NCI-H524 (cell line): Measurements from ENCODE around the gene INKA2.

ENCODE experiments used
- DNase-seq, 2 experiments: peaks; one replicate each; lab custom pipeline; 2025; lab: John Stamatoyannopoulos, UW

Gene INKA2

GRCh38 chr1:111733183-111733991, 5.8 kb downstream of the INKA2 start:
- peak in 1 of 2 experiments; percentile 18 for DNase-seq

- DNase-seq: no peak
Observed at GRCh38 chr1:111732718-111733117, 6.5 kb downstream of the INKA2 start.

GRCh38 chr1:111731956-111732355, 7.2 kb downstream of the INKA2 start:
- no peak for DNase-seq

GRCh38 chr1:111730706-111731105, 8.5 kb downstream of the INKA2 start:
- no peak for DNase-seq

- DNase-seq: peak; percentile 14 to 41
Observed at GRCh38 chr1:111729946-111730681, 9.1 kb downstream of the INKA2 start.

GRCh38 chr1:111729271-111729921, 9.8 kb downstream of the INKA2 start:
- peak; percentile 84 to 95 for DNase-seq

GRCh38 chr1:111727056-111727455, 12.1 kb downstream of the INKA2 start:
- DNase-seq: no peak

- peak; percentile 33 to 78 for DNase-seq
Observed at GRCh38 chr1:111725192-111725591, 14.0 kb downstream of the INKA2 start.

GRCh38 chr1:111723871-111724270, 15.3 kb downstream of the INKA2 start:
- no peak for DNase-seq

- DNase-seq: no peak
Observed at GRCh38 chr1:111723091-111723806, 15.9 kb downstream of the INKA2 start.

- DNase-seq: no peak
Observed at GRCh38 chr1:111720977-111721786, 18.0 kb downstream of the INKA2 start.

GRCh38 chr1:111720274-111720976, 18.8 kb downstream of the INKA2 start:
- no peak for DNase-seq

- peak; percentile 49 to 76 for DNase-seq
Observed at GRCh38 chr1:111719674-111720132, 19.5 kb downstream of the INKA2 start.

- DNase-seq: peak; percentile 58 to 87
Observed at GRCh38 chr1:111719135-111719534, 20.1 kb downstream of the INKA2 start.

GRCh38 chr1:111717450-111717849, 21.7 kb downstream of the INKA2 start:
- DNase-seq: no peak

GRCh38 chr1:111716333-111716732, 22.9 kb downstream of the INKA2 start:
- no peak for DNase-seq

GRCh38 chr1:111709986-111710385, 29.2 kb downstream of the INKA2 start:
- no peak for DNase-seq

- DNase-seq: no peak
Observed at GRCh38 chr1:111707906-111708305, 31.3 kb downstream of the INKA2 start.

GRCh38 chr1:111706921-111707320, 32.3 kb downstream of the INKA2 start:
- no peak for DNase-seq

- DNase-seq: no peak
Observed at GRCh38 chr1:111705841-111706240, 33.4 kb downstream of the INKA2 start.
